ENCODE data around the gene NPHP3. TPM values are rescaled to one million over a fixed set of nuclear protein-coding genes. Genes with fewer than 3 reads are reported as not detected.

The NPHP3 gene
- 21.7 TPM for total RNA-seq

GRCh38 chr3:132722165-132723023 is at the start of gene NPHP3:
Gene NPHP3 (minus strand): TSS chr3:132722409. CDS start chr3:132722355, 54 bp downstream.

GRCh38 chr3:132660052-132660810 is 62.0 kb downstream of the NPHP3 start, which contains the start of gene UBA5:
Gene UBA5 (plus strand): TSS chr3:132660329. CDS start chr3:132660538, 209 bp downstream.

DNA sequence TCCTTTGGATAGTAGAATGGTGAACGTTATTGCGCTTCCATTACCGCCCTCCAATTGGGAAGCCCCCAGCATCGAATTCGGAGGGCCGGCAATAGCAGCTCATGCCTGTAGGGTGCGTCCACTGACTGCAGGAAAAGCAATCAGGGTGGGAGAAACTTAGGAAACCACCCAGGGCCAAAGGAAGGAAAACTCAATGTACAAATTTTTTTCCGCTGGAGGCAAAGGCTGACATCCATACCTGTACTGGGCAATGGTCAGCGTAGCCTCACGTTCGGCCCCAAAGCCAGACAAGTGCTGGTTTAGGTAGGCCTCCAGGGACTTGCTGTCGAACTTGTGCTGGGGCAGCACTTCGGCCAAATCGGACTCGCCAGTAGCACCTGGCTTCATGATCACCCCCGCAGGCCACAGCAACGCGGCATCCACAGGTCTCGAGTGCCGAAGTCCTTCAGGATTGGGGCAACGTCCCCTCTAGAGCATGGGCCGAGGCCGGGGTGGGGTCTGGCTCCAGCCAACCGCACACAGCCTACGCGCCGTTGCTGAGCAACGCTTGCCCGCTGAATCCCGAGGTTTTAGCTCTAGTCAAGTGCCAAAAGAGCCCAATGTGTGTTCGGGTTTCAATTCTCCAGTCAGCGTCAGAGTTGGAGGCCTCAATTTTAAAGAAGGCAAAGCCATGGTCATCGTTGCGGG is 62.7 kb downstream of the NPHP3 start, which contains the start of gene ACAD11:
ACAD11 (minus strand) TSS at position 445 of the 687 bp plus-strand sequence; CDS start at position 387, 58 bp downstream.

Other genes starting within 250 kb of the NPHP3 start
- gene ACKR4, start 125.1 kb downstream of the NPHP3 start, total RNA-seq: not detected
- gene ACAD11, start 62.6 kb downstream of the NPHP3 start, total RNA-seq: 34.6 TPM
- 91.3 TPM for gene UBA5, start 62.1 kb downstream of the NPHP3 start, total RNA-seq